Measurements from ENCODE around the gene APOBEC2.

APOBEC2 gene

GRCh38 chr6:41038205-41038604 lies 14.8 kb upstream of the APOBEC2 start:
- DNase-seq = no peak

DNA sequence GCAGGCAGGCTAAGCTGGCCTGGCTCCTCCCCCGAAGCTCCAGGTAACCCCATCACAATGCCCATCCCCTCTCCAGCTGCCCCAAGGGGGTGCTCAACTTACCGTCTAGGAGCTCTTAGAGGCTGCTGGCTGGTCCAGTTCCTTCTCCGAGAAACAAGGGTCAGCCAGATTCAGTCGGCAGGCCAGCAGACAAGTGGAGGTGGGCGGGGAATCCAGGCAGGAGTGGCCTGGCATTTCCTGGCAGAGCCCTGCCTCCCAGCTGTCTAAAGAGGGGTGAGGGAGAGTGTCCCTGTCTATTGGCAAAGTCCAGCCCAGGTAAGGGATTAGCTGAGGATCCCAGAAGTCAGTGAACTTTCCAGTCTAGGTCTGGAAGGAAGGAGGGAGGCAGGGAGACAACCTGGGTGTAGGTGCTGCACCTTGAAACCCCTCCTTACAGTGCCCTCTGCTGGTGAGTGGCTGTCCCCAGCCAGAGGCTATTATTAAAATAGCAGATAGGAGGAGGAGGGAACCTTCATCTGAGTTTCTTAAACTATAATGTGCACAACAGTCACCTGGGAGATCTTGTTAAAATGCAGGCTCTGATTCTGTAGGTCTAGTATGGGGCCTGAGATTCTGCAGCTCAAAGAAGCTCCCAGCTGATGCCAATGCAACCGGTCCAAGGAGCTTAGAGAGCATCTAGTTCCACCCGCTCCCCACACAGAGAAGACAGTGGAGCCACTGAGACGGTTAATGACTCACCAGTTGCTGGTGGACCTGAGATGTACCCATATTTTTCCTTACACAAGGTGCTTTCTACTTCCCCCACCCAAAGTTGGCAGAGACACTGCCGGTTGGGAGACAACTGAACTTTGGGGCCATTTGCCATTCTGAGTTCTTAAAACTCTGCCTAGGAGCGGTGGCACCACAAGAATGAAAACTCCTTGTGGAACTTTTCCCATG lies 13.7 kb upstream of the APOBEC2 start, which contains the start of gene UNC5CL:
TSS of gene UNC5CL (minus strand) at position 162 of the 939 bp plus-strand sequence. CDS start 4,147 bp downstream, outside the sequence.
- DNase-seq = no peak

DNA sequence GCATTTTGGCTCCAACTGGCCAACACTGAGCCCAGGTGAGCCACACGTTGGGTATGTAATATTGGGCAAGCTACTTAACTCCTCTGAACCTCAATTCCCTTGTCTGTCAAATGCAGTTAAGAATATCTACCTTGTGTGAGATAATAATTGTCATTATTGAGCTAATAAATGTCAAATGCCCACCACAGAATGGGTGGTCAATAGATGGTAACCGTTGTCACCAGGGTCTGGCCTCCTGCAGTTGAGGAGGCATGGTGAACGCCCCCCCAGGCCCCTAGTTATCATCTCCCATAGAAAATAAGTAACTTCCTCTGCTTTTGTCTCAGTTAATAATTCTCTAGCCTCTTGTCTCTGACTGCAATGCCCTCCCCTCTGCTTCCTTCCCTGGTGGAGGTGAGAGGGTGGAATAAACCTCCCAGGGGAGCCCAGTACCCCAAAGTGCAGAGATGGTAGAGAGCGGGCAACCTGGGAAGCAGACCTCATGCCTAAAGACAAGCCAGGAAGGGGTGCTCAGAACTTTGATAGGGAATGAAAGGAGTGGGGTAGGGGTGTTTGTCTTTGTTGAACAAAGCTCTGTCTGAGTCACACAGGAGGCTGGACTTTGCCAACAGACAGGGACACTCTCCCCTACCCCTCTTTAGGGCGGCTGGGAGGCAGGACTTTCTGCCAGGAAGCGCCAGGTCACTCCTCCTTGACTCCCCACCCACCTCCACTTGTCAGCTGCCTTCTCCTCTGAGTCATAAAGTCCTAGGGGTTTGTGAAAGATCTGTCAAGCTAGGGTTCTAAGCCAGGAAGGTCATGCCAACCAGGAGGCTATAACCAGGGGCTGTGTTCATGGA lies 12.7 kb upstream of the APOBEC2 start:
- DNase-seq = no peak

DNA sequence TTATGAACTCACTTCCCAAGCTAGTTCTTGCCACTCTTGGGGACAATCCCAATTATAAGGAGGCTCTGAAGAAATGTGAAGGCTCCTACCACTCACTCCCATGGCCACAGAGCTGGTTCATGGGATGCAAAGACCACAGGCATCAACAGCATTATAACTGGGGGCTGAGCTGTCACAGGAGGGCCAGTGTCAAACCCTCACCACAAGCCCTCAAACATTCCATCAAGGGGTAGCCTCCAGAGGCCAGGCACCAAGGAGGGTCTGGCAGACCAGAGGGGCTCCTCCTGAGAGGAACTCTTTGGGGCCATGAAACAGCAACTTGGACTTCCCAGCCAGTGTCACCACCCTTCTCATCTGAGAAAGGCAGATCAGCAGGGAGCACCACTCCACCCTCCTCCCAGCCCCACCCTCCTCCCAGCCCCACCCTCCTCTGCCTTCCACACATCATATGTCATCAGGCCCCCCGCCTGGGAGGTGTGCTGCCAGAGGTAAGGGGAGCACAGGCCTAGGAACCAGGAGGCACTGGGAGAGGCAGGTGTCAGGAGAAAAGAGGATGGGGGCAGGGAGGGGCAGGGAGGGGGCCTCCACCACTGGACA lies 12.0 kb upstream of the APOBEC2 start:
- DNase-seq = no peak

DNA sequence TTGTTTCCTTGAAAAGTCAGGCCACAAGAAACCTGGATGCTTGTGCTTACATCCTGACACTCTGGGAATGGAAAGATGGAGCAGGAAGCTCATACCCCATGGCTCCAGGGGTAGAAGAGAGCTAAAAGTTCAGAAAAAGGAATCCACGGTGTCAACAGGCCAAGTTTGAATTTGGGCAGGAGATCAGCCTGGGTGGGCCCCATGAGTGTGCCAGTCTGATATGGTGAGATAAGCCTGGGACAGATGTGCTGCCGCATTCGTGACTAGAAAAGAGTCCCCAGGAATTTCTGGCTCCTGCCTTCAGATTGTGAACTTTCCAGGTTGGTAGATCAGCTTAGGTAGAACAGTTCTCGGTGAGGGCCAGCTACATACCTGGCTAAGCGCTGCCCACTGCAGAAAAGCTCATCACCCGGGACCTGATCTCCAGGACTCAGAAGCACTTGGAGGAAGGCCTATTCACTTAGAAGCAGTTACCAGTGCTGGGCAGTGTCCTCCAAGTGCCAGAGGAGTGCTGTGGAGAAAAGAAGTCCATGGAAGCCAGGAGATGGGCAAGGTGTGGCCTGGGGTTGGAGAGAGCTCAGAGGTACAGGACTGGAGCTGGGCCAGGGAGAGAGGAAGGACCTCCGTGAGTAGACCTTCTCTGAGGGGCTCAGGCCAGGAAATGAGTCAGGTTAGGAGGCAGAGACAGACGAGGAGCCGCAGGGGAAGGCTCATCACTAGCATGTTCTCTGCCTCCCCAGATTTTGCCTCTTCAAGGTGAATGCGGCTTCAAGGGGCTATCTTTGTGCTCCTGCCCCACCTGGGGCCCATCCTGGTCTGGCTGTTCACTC lies 10.6 kb upstream of the APOBEC2 start, which contains the start of gene TSPO2:
TSS of gene TSPO2 (plus strand) at position 242 of the 830 bp plus-strand sequence. CDS start at position 761, 519 bp downstream.
- DNase-seq = no peak

GRCh38 chr6:41043151-41043550 lies 9.9 kb upstream of the APOBEC2 start:
- DNase-seq = no peak

- DNase-seq = no peak
Measured at GRCh38 chr6:41045664-41046063, 7.3 kb upstream of the APOBEC2 start.

- DNase-seq = no peak
Measured at GRCh38 chr6:41046084-41046483, 6.9 kb upstream of the APOBEC2 start.

GRCh38 chr6:41047306-41047705 lies 5.7 kb upstream of the APOBEC2 start:
- DNase-seq = no peak

- DNase-seq = no peak
Measured at GRCh38 chr6:41047745-41048732, 5.0 kb upstream of the APOBEC2 start.

DNA sequence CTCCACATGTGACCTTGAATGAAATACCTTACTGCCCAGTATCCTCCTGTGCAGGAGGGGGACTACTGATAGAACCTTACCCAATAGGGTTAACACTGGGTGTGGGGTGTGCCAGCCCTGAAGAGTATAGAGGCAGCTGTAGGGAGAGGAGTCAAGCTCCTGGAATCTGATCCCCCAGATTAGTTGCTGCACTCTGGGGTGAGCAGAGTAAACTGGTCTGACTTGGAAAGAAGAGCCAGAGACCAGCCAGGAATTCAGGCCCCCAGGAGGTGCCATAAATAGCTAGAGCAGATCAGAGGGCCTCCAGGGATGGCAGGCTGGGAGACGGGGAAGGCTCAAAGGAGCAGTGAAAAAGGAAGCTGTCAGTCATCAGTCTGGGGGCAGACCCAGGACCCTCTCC lies 3.5 kb upstream of the APOBEC2 start:
- DNase-seq = no peak

GRCh38 chr6:41049955-41050354 lies 3.0 kb upstream of the APOBEC2 start:
- no peak for DNase-seq

DNA sequence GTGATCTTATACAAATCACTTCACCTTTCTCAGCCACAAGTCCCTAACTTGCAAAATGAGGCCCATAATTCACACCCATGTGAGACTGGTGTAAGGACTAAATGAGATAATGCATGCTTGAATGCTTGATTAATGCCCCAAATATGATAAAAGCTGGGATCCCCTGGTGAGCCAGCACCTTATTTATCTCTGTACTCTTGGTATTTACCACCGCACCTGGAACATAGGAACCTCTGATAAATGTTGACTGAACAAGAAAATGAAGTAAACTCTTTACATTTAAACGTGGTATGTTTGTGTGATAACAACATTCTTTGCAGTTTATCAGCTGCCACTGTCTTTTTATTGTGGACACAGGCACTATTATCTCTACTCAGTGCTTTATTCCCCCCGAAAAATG lies 2.5 kb upstream of the APOBEC2 start:
- DNase-seq = no peak

DNA sequence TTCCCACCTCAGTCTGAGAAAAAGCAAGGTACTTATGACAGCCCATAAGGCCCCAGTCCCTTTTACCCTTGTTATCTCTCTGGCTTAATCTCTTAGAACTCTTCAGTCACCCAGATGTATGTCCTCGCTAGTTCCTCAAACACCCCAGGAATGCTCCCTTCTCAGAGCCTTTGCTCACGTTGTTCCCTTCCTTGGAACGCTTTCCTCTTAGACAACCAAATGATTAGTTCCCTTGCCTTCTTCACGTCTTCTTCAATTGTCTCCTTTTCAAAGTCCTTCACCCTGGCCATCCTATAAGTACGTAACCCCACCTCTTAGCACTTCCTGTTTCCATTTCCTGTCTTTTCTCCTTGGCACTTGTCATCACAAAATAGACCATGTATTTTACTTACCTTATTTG lies 1.1 kb upstream of the APOBEC2 start:
- no peak for DNase-seq

DNA sequence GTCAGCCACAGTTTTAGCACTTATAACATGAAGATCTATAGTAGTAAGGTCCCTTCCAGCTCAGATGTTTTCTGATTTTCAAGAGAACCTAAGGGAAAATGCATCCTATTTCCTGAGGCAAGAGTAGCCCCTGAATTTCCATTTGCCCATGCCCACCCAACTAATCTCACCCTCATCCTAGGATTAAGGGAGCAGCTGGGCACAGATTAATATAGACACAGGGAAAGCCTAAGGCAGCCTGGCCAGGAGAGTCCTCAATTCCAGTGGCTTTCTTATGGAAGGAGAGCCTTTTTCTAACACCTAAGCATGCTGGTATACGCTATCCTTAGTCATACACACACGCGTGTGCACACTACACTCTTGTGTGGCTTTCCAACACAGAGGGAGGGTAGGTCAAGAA lies 1.5 kb downstream of the APOBEC2 start:
- DNase-seq = no peak

GRCh38 chr6:41055149-41055548 lies 2.1 kb downstream of the APOBEC2 start:
- DNase-seq = peak; percentile 52

- DNase-seq = no peak
Measured at GRCh38 chr6:41056768-41057490, 3.9 kb downstream of the APOBEC2 start.

GRCh38 chr6:41058783-41059181 lies 5.8 kb downstream of the APOBEC2 start:
- DNase-seq = no peak

DNA sequence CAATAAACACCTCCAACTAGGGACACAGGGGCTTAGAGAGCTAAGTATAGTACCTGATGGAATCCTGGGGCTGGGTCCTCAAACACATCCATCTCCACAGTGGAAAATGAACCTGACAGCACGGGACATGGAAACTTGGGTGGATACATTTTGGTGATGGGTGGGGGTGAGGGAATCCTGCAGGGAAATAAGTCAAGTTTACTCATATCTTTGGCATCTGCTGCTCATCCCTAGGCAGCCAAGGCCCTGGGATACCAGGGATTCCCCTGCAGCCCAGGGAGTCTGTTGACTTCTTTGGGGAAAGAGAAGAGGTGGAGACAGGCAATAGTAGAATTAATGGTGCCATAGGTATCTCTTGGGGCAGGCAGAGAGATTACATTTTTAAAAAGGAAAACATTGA lies 6.6 kb downstream of the APOBEC2 start:
- no peak for DNase-seq

DNA sequence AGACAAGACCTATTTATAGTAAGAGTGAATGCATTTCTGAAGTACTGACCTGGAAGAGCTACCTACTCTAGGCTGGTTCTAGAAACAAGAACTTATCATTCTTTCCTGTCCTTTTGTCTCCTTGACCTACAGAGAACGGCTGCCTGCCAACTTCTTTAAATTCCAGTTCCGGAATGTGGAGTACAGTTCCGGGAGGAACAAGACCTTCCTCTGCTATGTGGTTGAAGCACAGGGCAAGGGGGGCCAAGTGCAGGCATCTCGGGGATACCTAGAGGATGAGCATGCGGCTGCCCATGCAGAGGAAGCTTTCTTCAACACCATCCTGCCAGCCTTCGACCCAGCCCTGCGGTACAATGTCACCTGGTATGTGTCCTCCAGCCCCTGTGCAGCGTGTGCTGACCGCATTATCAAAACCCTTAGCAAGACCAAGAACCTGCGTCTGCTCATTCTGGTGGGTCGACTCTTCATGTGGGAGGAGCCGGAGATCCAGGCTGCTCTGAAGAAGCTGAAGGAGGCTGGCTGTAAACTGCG lies 8.3 kb downstream of the APOBEC2 start:
- DNase-seq = no peak

Measured in SHP77 treated with DMSO at 0.1 percent for 48 hours (cell line).